HG03432 (cell line): Measurements from ENCODE around the gene TRAF7.
A peak's percentile ranks its signal among the peaks of the same experiment; 100 is the strongest.

Experiments used
- ATAC-seq: cut with Tn5 transposase; IDR thresholded peaks from one replicate; pipeline ENCODE4 v1.9.1; 2021; ENCODE audit warnings: mild to moderate bottlenecking, moderate library complexity; ENCODE audit not compliant: unreplicated experiment

The TRAF7 gene

GRCh38 chr16:2212362-2213324 lies 57.1 kb downstream of the TRAF7 start:
- ATAC-seq: no peak

GRCh38 chr16:2213817-2214718 lies 58.5 kb downstream of the TRAF7 start:
- peak; percentile 8 for ATAC-seq

GRCh38 chr16:2214719-2214968 lies 59.1 kb downstream of the TRAF7 start, which contains the start of gene PGP:
PGP (minus strand) TSS chr16:2214840; CDS start chr16:2214777, 63 bp downstream.
- peak; percentile 77 for ATAC-seq

GRCh38 chr16:2216330-2216729 lies 60.7 kb downstream of the TRAF7 start:
- no peak for ATAC-seq

GRCh38 chr16:2223221-2223941 lies 67.8 kb downstream of the TRAF7 start, which contains the start of gene E4F1:
E4F1 (plus strand) TSS chr16:2223591; CDS start chr16:2223614, 23 bp downstream.
- ATAC-seq: peak; percentile 94

- ATAC-seq: peak; percentile 23
Observed at GRCh38 chr16:2223942-2224486, 68.4 kb downstream of the TRAF7 start.

- ATAC-seq: no peak
Observed at GRCh38 chr16:2226245-2226793, 70.7 kb downstream of the TRAF7 start.

GRCh38 chr16:2226918-2227317 lies 71.3 kb downstream of the TRAF7 start:
- no peak for ATAC-seq
